GM19397 (cell line): Measurements from ENCODE around the gene LYPD5.

Source experiments
- ATAC-seq: cut with Tn5 transposase; IDR thresholded peaks from one replicate; pipeline ENCODE4 v1.9.1; 2021; ENCODE audit warnings: mild to moderate bottlenecking, moderate library complexity; ENCODE audit not compliant: unreplicated experiment

LYPD5 gene

DNA sequence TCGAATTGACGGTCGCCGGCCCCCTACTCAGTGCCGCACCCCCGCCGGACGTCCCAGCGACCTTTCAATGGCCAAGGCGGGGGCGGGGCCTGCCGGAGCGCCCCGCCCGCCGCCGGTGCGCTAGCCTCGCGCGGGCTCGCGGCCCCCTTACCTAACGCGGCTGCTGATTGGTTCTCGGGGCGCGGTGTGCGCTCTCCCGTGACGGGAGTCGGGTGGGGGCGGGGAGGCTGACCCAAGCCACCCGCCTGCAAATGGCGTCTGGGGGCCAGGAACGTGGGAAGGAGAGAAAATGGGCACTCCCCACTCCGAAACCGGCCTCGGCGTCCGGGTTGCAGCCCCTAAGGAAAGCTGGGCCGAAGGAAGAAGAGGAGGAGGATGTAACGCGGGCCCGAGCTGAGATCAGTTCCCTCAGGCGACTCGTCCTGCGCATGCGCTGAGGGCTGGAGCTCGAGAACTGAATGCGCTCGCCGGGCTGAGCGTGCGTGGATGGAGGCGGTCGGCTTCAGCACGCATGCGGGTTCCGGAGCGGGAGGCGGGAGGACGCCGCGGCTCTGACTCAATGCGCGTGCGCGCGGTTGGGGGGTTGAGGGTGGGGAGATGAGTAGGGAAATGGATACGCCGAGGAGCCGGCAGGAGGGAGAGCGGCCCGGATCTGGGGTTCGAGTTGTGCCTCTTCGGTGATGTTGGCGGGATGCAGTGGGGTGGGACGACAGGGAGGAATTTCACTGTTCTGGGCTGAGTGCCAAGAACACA, 47.6 kb downstream of the LYPD5 start, which contains the start of gene SMG9:
SMG9 (minus strand) TSS at position 460 of the 753 bp plus-strand sequence. CDS start 4,221 bp downstream, outside the sequence.
- ATAC-seq = peak; percentile 64

GRCh38 chr19:43754253-43754502, 48.1 kb downstream of the LYPD5 start:
- no peak for ATAC-seq

DNA sequence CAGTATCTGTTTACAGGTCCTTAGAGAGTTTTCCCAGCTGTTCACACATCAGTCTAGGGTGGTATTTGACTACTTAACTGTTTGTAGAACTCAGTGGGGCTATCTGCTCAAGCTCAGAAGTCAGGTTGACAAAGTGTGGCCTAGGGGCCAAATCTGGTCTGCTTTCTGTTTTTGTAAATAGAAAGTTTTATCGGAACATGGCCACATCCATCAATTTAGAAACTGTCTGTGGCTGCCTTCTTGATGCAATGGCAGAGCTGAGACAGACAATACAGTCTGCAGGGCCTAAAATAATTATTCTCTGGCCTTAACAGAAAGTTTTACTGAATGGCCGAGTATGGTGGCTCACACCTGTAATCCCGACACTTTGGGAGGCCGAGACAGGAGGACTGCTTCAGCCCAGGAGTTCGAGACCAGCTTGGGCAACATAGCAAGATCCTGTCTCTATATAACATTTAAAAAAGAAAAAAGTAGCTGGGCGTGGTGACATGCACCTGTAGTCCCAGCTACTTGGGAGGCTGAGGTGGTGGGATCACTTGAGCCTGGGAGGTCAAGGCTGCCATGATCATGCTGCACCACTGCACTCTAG, 49.9 kb downstream of the LYPD5 start:
- no peak for ATAC-seq

GRCh38 chr19:43751466-43752220, 50.6 kb downstream of the LYPD5 start:
- ATAC-seq = no peak

- ATAC-seq = no peak
Observed at GRCh38 chr19:43749898-43750297, 52.3 kb downstream of the LYPD5 start.

GRCh38 chr19:43749152-43749551, 53.1 kb downstream of the LYPD5 start:
- no peak for ATAC-seq

- no peak for ATAC-seq
Observed at GRCh38 chr19:43748685-43749084, 53.6 kb downstream of the LYPD5 start.

DNA sequence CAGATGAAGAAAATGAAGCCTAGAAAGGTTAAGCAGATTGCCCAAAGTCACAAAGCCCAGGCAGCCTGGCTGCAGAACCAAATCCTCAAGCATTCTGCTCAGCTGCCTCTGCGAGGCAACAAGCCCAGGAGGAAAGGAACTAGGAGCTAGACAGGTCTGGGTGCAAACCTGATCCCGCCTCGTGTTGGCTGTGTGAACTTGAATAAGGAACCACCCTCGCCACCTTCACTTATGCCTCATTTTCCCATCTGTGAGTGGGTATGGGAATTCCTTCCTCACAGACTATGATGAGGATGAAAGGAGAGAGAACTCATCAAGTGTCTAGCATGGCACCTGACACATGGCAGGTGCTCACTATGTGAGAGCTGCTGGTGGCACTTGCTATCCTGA, 54.0 kb downstream of the LYPD5 start:
- no peak for ATAC-seq

DNA sequence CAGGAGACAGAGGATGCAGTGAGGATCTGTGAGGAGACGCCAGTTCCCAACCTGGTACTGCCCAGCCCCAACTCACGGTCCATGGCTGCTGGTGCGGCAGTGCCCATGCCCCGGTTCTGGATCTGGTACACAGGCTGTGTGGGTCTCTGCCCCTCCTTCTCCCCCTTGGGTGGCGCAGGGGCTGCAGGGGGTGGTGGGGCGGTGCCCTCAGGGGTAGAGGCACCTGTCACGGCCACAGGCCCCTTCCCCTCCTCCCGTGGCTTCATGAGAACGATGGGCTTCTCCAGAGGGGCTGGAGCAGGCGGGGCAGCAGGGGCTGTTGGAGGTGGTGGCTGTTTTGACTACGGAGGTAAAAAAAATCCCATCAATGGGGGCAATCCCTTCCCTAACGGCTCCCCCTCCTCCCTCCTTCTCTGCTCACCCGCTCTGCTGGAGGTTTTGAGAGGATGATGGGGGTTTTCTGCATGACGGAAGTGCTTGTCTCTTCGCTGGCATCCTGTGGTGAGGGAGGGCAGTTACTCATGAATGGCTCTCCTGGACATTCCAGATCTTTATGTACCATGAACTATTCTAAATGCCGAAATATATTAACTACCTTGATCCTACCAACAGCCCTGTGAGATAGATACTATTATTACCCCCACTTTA, 54.6 kb downstream of the LYPD5 start:
- no peak for ATAC-seq
